Measurements from ENCODE around the gene SESTD1. TPM values are rescaled to one million over a fixed set of nuclear protein-coding genes. Genes with fewer than 3 reads are reported as not detected.

Gene SESTD1
- polyA plus RNA-seq, 3 donors: 25.3 to 44.4 (median 25.3) TPM

DNA sequence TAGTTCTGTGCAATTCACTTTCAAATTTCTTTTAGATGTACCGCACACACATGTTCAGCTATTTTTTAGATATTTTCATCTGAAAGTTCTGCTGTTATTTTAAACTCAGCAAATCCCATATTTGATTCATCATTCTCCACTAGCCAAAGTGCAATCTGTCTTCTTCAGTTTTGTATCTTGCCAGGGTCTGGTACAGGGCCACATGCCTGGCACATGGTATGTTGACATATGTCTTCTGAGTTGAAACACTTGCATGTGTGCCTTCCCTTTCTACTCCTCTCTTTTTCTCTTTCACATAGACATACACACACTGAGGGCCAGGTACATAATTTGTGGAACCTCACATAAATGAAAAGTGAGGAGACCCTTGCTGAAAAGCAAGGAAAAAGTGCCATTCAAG is 25.7 kb upstream of the SESTD1 start:
- H3K4me1 Mint-ChIP-seq: no peaks in the 10 kb centered on the region
- H3K36me3 Mint-ChIP-seq: no peaks in the 10 kb centered on the region
- Histone ChIP-seq H3K27ac (ENCODE audit: low read depth in 1 of 2, low read length in 2 of 2) (no peak overlapping the region), H3K27me3 (ENCODE audit: control insufficient read depth in 2 of 2, insufficient read depth in 2 of 2, low read length in 2 of 2) (no peaks in the 10 kb centered on the region), H3K4me3 (replicated peaks in 1 of 3; ENCODE audit: low read depth in 2 of 3, low read length in 3 of 3) (no peak overlapping the region), H3K36me3 (replicated peaks in 1 of 2; ENCODE audit: control insufficient read depth in 1 of 2, insufficient read depth in 2 of 2, low read length in 2 of 2) (no peaks in the 10 kb centered on the region), H3K9me3 (replicated peaks in 1 of 2; ENCODE audit: control insufficient read depth in 1 of 2, insufficient read depth in 1 of 2, low read length in 2 of 2) (no peaks in the 10 kb centered on the region), H3K9ac (ENCODE audit: insufficient read depth, low read length, poor library complexity, severe bottlenecking) (no peak overlapping the region), H2AFZ (ENCODE audit: insufficient read depth, low read depth, low read length, poor library complexity, severe bottlenecking) (no peak overlapping the region), H3K79me2 (ENCODE audit: insufficient read depth, low read length) (no peaks in the 10 kb centered on the region), H3K4me1 (ENCODE audit: control insufficient read depth in 1 of 2, insufficient read depth in 2 of 2, low read length in 2 of 2) (no peaks in the 10 kb centered on the region), H3K4me2 (replicated peaks; ENCODE audit: extremely low read depth, low read length, poor library complexity, severe bottlenecking) (no peak overlapping the region), H4K20me1 (ENCODE audit: insufficient read depth, low read length) (no peaks in the 10 kb centered on the region)
- H3K27me3 Mint-ChIP-seq (ENCODE audit: low read depth in 3 of 3): peaks cover 0 to 2% (median 0%) of the 10 kb centered on the region in 3 donors
- WGBS (ENCODE audit: insufficient coverage): no CpG with 5 or more reads among the region's 1 CpG
- intact Hi-C loops (cut with micrococcal nuclease): no loop called here
- DNase-seq: no peak
- no peak overlapping the region for H3K4me3 Mint-ChIP-seq
- H3K9me3 Mint-ChIP-seq: no peaks in the 10 kb centered on the region
- peak overlapping the region in 1 of 7 donors; percentile 15 for H3K27ac Mint-ChIP-seq
- TF ChIP-seq, protein P1, sequence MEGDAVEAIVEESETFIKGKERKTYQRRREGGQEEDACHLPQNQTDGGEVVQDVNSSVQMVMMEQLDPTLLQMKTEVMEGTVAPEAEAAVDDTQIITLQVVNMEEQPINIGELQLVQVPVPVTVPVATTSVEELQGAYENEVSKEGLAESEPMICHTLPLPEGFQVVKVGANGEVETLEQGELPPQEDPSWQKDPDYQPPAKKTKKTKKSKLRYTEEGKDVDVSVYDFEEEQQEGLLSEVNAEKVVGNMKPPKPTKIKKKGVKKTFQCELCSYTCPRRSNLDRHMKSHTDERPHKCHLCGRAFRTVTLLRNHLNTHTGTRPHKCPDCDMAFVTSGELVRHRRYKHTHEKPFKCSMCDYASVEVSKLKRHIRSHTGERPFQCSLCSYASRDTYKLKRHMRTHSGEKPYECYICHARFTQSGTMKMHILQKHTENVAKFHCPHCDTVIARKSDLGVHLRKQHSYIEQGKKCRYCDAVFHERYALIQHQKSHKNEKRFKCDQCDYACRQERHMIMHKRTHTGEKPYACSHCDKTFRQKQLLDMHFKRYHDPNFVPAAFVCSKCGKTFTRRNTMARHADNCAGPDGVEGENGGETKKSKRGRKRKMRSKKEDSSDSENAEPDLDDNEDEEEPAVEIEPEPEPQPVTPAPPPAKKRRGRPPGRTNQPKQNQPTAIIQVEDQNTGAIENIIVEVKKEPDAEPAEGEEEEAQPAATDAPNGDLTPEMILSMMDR (IDR thresholded peaks at IDR 0.05): no peak

DNA sequence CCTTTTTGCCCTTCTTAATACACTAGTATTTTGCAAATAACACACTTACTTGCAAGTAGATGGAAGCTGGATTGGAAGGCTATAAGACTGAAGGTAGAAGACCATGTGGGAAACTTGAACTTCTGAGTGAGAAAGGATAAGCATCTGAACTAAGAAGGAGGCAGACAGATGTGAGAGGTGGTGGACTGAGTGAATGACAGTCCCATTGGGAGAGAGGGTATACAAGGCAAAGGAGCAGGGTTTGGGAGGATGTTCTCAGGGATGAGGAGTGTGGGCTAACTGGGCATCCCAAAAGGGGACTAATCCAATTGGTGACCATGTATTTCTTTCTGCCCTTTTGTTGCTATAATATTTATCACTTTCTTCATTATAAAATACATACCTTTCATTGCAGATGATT is 20.4 kb upstream of the SESTD1 start:
- no peak for DNase-seq
- H4K20me1 ChIP-seq (ENCODE audit: insufficient read depth, low read length): no peaks in the 10 kb centered on the region
- no peaks in the 10 kb centered on the region for H3K9me3 ChIP-seq (replicated peaks in 1 of 2; ENCODE audit: control insufficient read depth in 1 of 2, insufficient read depth in 1 of 2, low read length in 2 of 2)
- H3K27me3 Mint-ChIP-seq (ENCODE audit: low read depth in 3 of 3): peaks cover 0 to 2% (median 0%) of the 10 kb centered on the region in 3 donors
- H3K4me1 ChIP-seq (ENCODE audit: control insufficient read depth in 1 of 2, insufficient read depth in 2 of 2, low read length in 2 of 2): no peaks in the 10 kb centered on the region
- H3K27me3 ChIP-seq (ENCODE audit: control insufficient read depth in 2 of 2, insufficient read depth in 2 of 2, low read length in 2 of 2): no peaks in the 10 kb centered on the region
- H3K27ac Mint-ChIP-seq: no peak overlapping the region
- no peaks in the 10 kb centered on the region for H3K79me2 ChIP-seq (ENCODE audit: insufficient read depth, low read length)
- no peak overlapping the region for H3K4me2 ChIP-seq (replicated peaks; ENCODE audit: extremely low read depth, low read length, poor library complexity, severe bottlenecking)
- H3K4me3 Mint-ChIP-seq: no peak overlapping the region
- no peak overlapping the region for H3K4me3 ChIP-seq (replicated peaks in 1 of 3; ENCODE audit: low read depth in 2 of 3, low read length in 3 of 3)
- H2AFZ ChIP-seq (ENCODE audit: insufficient read depth, low read depth, low read length, poor library complexity, severe bottlenecking): no peak overlapping the region
- H3K27ac ChIP-seq (ENCODE audit: low read depth in 1 of 2, low read length in 2 of 2): no peak overlapping the region
- intact Hi-C loops (cut with micrococcal nuclease): no loop called here
- H3K36me3 ChIP-seq (replicated peaks in 1 of 2; ENCODE audit: control insufficient read depth in 1 of 2, insufficient read depth in 2 of 2, low read length in 2 of 2): no peaks in the 10 kb centered on the region
- H3K4me1 Mint-ChIP-seq: no peaks in the 10 kb centered on the region
- no peak overlapping the region for H3K9ac ChIP-seq (ENCODE audit: insufficient read depth, low read length, poor library complexity, severe bottlenecking)
- H3K9me3 Mint-ChIP-seq: peaks cover 0 to 2% (median 0%) of the 10 kb centered on the region in 7 donors
- H3K36me3 Mint-ChIP-seq: no peaks in the 10 kb centered on the region
- TF ChIP-seq, protein P1 (IDR thresholded peaks at IDR 0.05): no peak

All from CD14-positive monocyte (primary cell).